HG03135 (cell line): Measurements from ENCODE around the gene CD164.
"Not testable (repeated sequence)": the region's sequence is repeated elsewhere in the genome, so short reads cannot be mapped to it uniquely, and the experiment has no call there.

ENCODE experiments used
- ATAC-seq: cut with Tn5 transposase; IDR thresholded peaks from one replicate; pipeline ENCODE4 v1.9.1; 2021; ENCODE audit warnings: mild to moderate bottlenecking, moderate library complexity; ENCODE audit not compliant: unreplicated experiment

The CD164 gene

GRCh38 chr6:109377717-109378116 lies 4.5 kb downstream of the CD164 start:
- ATAC-seq, result no peak

GRCh38 chr6:109374326-109374892 lies 7.9 kb downstream of the CD164 start:
- ATAC-seq, result no peak

- peak; percentile 93 for ATAC-seq
Measured at GRCh38 chr6:109373762-109374161, 8.5 kb downstream of the CD164 start.

GRCh38 chr6:109373331-109373730 lies 8.9 kb downstream of the CD164 start:
- ATAC-seq, result no peak

GRCh38 chr6:109372130-109372529 lies 10.1 kb downstream of the CD164 start:
- ATAC-seq, result no peak

GRCh38 chr6:109370792-109371191 lies 11.5 kb downstream of the CD164 start:
- no peak for ATAC-seq

GRCh38 chr6:109370336-109370735 lies 11.9 kb downstream of the CD164 start:
- ATAC-seq, result no peak

- no peak for ATAC-seq
Measured at GRCh38 chr6:109369728-109370127, 12.5 kb downstream of the CD164 start.

- not testable (repeated sequence) for ATAC-seq
Measured at GRCh38 chr6:109364382-109365078, 17.7 kb downstream of the CD164 start.

- no peak for ATAC-seq
Measured at GRCh38 chr6:109363753-109364152, 18.5 kb downstream of the CD164 start.

GRCh38 chr6:109362102-109362884 lies 20.0 kb downstream of the CD164 start:
- no peak for ATAC-seq

- no peak for ATAC-seq
Measured at GRCh38 chr6:109360791-109361190, 21.5 kb downstream of the CD164 start.

- ATAC-seq, result no peak
Measured at GRCh38 chr6:109360281-109360680, 22.0 kb downstream of the CD164 start.

- no peak for ATAC-seq
Measured at GRCh38 chr6:109359248-109359647, 23.0 kb downstream of the CD164 start.

- ATAC-seq, result no peak
Measured at GRCh38 chr6:109358204-109358603, 24.1 kb downstream of the CD164 start.

- no peak for ATAC-seq
Measured at GRCh38 chr6:109356237-109356636, 26.0 kb downstream of the CD164 start.

GRCh38 chr6:109351231-109352130 lies 30.8 kb downstream of the CD164 start:
- no peak for ATAC-seq

GRCh38 chr6:109349419-109349987 lies 32.8 kb downstream of the CD164 start:
- no peak for ATAC-seq

GRCh38 chr6:109348226-109348625 lies 34.0 kb downstream of the CD164 start:
- ATAC-seq, result no peak

- ATAC-seq, result no peak
Measured at GRCh38 chr6:109347779-109348178, 34.5 kb downstream of the CD164 start.

GRCh38 chr6:109345986-109346385 lies 36.3 kb downstream of the CD164 start:
- ATAC-seq, result no peak
